HepG2 (cell line): ENCODE data around the gene ID4. TPM values are rescaled to one million over a fixed set of nuclear protein-coding genes. Genes with fewer than 3 reads are reported as not detected.

Source experiments
- CENPT ChIP-seq: sonication (generic); formaldehyde crosslinking; IDR thresholded peaks from 2 replicates; pipeline ENCODE4 v1.8.0; 2022; ENCODE audit warnings: low read depth, mild to moderate bottlenecking, moderate library complexity, missing genetic modification reagents
- GATAD2A ChIP-seq: IDR thresholded peaks from 2 replicates; pipeline ENCODE4 v1.6.1; 2016
- GTF3A ChIP-seq: sonication (generic); formaldehyde crosslinking; conservative IDR thresholded peaks from 2 replicates; pipeline ENCODE4 v1.4.0; 2020; ENCODE audit warnings: mild to moderate bottlenecking, missing genetic modification reagents
- JDP2 ChIP-seq: sonication (generic); formaldehyde crosslinking; IDR thresholded peaks from 2 replicates; pipeline ENCODE4 v1.8.1; 2022; ENCODE audit warnings: missing genetic modification reagents, borderline replicate concordance
- MAFG ChIP-seq: sonication (generic); formaldehyde crosslinking; IDR thresholded peaks from 2 replicates; pipeline ENCODE4 v1.5.1; 2020; ENCODE audit warnings: mild to moderate bottlenecking, missing genetic modification reagents
- MNT ChIP-seq: fragments of 450-650 bp; IDR thresholded peaks from 2 replicates; pipeline ENCODE4 v1.6.1; 2016
- NKX3-1 ChIP-seq: sonication (generic); formaldehyde crosslinking; IDR thresholded peaks from 2 replicates; pipeline ENCODE4 v1.5.0; 2020; ENCODE audit warnings: missing genetic modification reagents
- PHF5A ChIP-seq: IDR thresholded peaks from one replicate; pipeline ENCODE4 v1.6.1; 2018; ENCODE audit warnings: low read depth, missing genetic modification reagents; ENCODE audit not compliant: unreplicated experiment
- RNF219 ChIP-seq: sonication (generic); formaldehyde crosslinking; IDR thresholded peaks from 2 replicates; pipeline ENCODE4 v1.5.0; 2020; ENCODE audit warnings: mild to moderate bottlenecking, missing genetic modification reagents
- SMAD9 ChIP-seq: sonication (generic); formaldehyde crosslinking; IDR thresholded peaks from 2 replicates; pipeline ENCODE4 v1.5.1; 2020; ENCODE audit warnings: mild to moderate bottlenecking, missing genetic modification reagents
- SRSF4 ChIP-seq: fragments of 200-400 bp; formaldehyde crosslinking; IDR thresholded peaks from one replicate; pipeline ENCODE4 v1.6.1; 2018; ENCODE audit warnings: mild to moderate bottlenecking, low read depth, low read length, moderate library complexity; ENCODE audit not compliant: poor library complexity, severe bottlenecking
- TGIF2 ChIP-seq: IDR thresholded peaks from 2 replicates; pipeline ENCODE4 v1.6.1; 2016; ENCODE audit warnings: control low read depth, missing compliant biosample characterization
- THAP11 ChIP-seq: IDR thresholded peaks from 2 replicates; pipeline ENCODE4 v1.6.1; 2016; ENCODE audit warnings: missing biosample characterization, missing genetic modification reagents
- ZFP41 ChIP-seq: sonication (generic); formaldehyde crosslinking; IDR thresholded peaks from 2 replicates; pipeline ENCODE4 v1.4.0; 2020; ENCODE audit warnings: mild to moderate bottlenecking, missing genetic modification reagents, borderline replicate concordance
- ZNF3 ChIP-seq: IDR thresholded peaks from 2 replicates; pipeline ENCODE4 v1.7.0; 2017; ENCODE audit warnings: inconsistent platforms
- ZNF484 ChIP-seq: sonication (generic); formaldehyde crosslinking; IDR thresholded peaks from 2 replicates; pipeline ENCODE4 v1.5.1; 2020; ENCODE audit warnings: mild to moderate bottlenecking, low read depth, missing genetic modification reagents, borderline replicate concordance
- ZNF546 ChIP-seq: sonication (generic); formaldehyde crosslinking; conservative IDR thresholded peaks from 2 replicates; pipeline ENCODE4 v1.8.1; 2023; ENCODE audit warnings: mild to moderate bottlenecking, missing genetic modification reagents
- ZNF552 ChIP-seq: sonication (generic); formaldehyde crosslinking; IDR thresholded peaks from 2 replicates; pipeline ENCODE4 v1.9.0; 2022; ENCODE audit warnings: missing genetic modification reagents, mild to moderate bottlenecking, borderline replicate concordance
- ZNF644 ChIP-seq: IDR thresholded peaks from 2 replicates; pipeline ENCODE4 v1.6.1; 2016; ENCODE audit warnings: low read depth
- ZNF713 ChIP-seq: sonication (generic); formaldehyde crosslinking; IDR thresholded peaks from 2 replicates; pipeline ENCODE4 v1.4.0; 2020; ENCODE audit warnings: mild to moderate bottlenecking, missing genetic modification reagents
- ZNF782 ChIP-seq: sonication (generic); formaldehyde crosslinking; IDR thresholded peaks from 2 replicates; pipeline ENCODE4 v1.4.0; 2020; ENCODE audit warnings: missing genetic modification reagents, mild to moderate bottlenecking, borderline replicate concordance
- polyA plus RNA-seq, 8 experiments: library from polyadenylated mRNA; depleted of rRNA in 3 of 8; stranded (reverse) in 7 of 8; unstranded in 1 of 8; fragments of >200 nt; fragmentation: Illumina TruSeq in 4 of 8; extraction: Trizol in 4 of 8; gene quantifications; 2 replicates each; pipeline versions ENCODE4 v1.2.1 to v1.2.3, GENCODE V29; 2011 to 2016; ENCODE audit warnings: low read depth in 4 of 8, missing spikeins in 1 of 8, mixed read lengths in 1 of 8; ENCODE audit not compliant: insufficient read depth in 1 of 8
- total RNA-seq, 5 experiments: library from RNA; depleted of rRNA; stranded (reverse); fragments of >200 nt; fragmentation: Illumina TruSeq; extraction: Trizol; gene quantifications; 2 replicates each; pipeline ENCODE4 v1.2.3, GENCODE V29; 2016; ENCODE audit warnings: low read depth in 1 of 5
- TF ChIP-seq, protein P1 (sequence below), 2 experiments: fragments of 450-650 bp in 1 of 2; sonication (generic) in 1 of 2; formaldehyde crosslinking; IDR thresholded peaks; 2 replicates each; pipeline versions ENCODE4 v1.5.0 to v1.8.0; 2020 to 2022; ENCODE audit warnings: mild to moderate bottlenecking in 1 of 2, missing genetic modification reagents in 1 of 2
- TF ChIP-seq, protein P2 (sequence below): sonication (generic); formaldehyde crosslinking; IDR thresholded peaks from 2 replicates; pipeline ENCODE4 v1.4.0; 2020; ENCODE audit warnings: missing genetic modification reagents

ID4 gene
- total and polyA plus RNA-seq, 2 of the 13 experiments (the other 11 are each of a cell fraction or from before 2014, with no cell fraction given): 0.20 to 0.44 TPM

DNA sequence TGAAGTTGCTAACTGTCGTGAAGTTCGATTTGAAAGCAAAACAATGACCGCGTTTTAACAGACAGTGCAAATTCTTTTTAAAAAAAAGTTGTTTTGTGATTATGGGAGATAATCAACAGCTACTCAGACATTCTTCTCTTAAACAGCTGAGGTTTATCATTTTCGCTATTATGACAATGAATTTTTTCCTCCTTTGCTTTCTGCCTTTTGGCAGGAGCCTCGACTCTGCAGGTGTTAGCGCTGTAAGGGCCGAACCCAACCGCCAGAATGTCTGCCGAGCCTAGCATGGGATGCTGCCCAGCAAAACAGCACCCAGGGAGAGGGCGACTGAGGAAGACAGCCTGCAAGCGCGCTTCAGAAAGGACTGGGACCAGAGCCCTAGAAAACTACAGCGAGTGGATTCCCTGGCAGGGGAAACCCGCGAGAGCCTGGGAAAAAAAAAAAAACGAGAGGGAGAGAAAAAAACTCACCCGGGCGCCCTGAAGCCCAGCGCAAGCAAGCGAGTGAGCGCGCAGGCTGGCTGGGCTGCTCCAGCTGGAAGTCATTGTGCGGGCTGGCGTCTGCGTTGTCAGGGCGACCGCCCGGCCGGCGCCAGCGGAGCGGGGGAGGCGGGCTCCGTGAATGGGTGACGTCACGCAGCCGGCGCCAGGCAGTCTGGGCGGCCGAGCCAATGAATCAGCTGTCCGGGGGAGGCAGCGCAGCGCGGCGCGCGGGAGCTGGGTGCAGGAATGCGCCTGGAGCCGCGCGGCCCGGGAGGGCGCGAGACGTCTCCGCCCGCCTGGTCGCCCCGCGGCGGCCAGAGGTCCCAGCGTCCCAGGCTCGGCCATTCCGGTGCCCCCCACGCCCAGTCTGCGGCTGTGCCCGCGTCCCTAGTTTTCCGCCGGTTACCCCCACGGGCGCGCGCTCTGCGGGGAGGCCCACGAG lies 32.7 kb upstream of the ID4 start (continued):
- TF ChIP-seq, protein P1, sequence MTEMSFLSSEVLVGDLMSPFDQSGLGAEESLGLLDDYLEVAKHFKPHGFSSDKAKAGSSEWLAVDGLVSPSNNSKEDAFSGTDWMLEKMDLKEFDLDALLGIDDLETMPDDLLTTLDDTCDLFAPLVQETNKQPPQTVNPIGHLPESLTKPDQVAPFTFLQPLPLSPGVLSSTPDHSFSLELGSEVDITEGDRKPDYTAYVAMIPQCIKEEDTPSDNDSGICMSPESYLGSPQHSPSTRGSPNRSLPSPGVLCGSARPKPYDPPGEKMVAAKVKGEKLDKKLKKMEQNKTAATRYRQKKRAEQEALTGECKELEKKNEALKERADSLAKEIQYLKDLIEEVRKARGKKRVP (CRISPR knock-in tag; IDR thresholded peaks at IDR 0.05): no peak
- TF ChIP-seq ZNF484 (CRISPR knock-in tag): no peak
- no peak for TF ChIP-seq ZNF552 (CRISPR knock-in tag)
- TF ChIP-seq ZNF644 (CRISPR knock-in tag): no peak; the same call in 1 of the 2 replicates
- TF ChIP-seq JDP2 (CRISPR knock-in tag): no peak
- peak; percentile 66 for TF ChIP-seq THAP11
- peak; percentile 66; the same call in 1 of the 2 replicates for TF ChIP-seq NKX3-1
- TF ChIP-seq ZNF782: peak; percentile 36; the same call in 1 of the 2 replicates
- 0 out of 2 replicates have a peak, but pooled peaks have one; percentile 22 for TF ChIP-seq GATAD2A
- TF ChIP-seq PHF5A (CRISPR knock-in tag): peak; percentile 35
- peak; percentile 66; the same call in 1 of the 2 replicates for TF ChIP-seq CENPT
- TF ChIP-seq TGIF2 (CRISPR knock-in tag): peak; percentile 99
- TF ChIP-seq GTF3A: no peak
- no peak for TF ChIP-seq MAFG (CRISPR knock-in tag)
- peak; percentile 70 for TF ChIP-seq MNT
- TF ChIP-seq ZFP41 (CRISPR knock-in tag): no peak; the same call in 1 of the 2 replicates
- no peak; the same call in 1 of the 2 replicates for TF ChIP-seq ZNF546
- no peak for TF ChIP-seq SMAD9
- no peak for TF ChIP-seq ZNF3
- TF ChIP-seq, protein P2, sequence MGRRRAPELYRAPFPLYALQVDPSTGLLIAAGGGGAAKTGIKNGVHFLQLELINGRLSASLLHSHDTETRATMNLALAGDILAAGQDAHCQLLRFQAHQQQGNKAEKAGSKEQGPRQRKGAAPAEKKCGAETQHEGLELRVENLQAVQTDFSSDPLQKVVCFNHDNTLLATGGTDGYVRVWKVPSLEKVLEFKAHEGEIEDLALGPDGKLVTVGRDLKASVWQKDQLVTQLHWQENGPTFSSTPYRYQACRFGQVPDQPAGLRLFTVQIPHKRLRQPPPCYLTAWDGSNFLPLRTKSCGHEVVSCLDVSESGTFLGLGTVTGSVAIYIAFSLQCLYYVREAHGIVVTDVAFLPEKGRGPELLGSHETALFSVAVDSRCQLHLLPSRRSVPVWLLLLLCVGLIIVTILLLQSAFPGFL (CRISPR knock-in tag): no peak
- TF ChIP-seq ZNF713: no peak
- no peak for TF ChIP-seq RNF219 (CRISPR knock-in tag)
- no peak for TF ChIP-seq SRSF4
